D721Med (cell line): ENCODE data around the gene SRPK3.

Experiments
- DNase-seq: peaks from one replicate; pipeline ENCODE4 v3.0.0; 2011; ENCODE audit warnings: low spot score; ENCODE audit not compliant: insufficient read length
- FAIRE-seq: peaks from 2 replicates; lab custom pipeline; 2011; peaks lifted over from hg19 to GRCh38; lab: Jason Lieb, UNC
- CTCF ChIP-seq: IDR thresholded peaks from 2 replicates; pipeline ENCODE4 v1.5.1; 2012; ENCODE audit warnings: mild to moderate bottlenecking, control low read depth; ENCODE audit not compliant: insufficient read depth; ENCODE audit errors: missing control alignments

The SRPK3 gene

GRCh38 chrX:153765138-153766079, 15.4 kb upstream of the SRPK3 start:
- no peak for TF ChIP-seq CTCF
- FAIRE-seq (no peak), DNase-seq (no peak)

- FAIRE-seq, result no peak
- no peak for DNase-seq
- TF ChIP-seq CTCF, result no peak
These were observed 14.6 kb upstream of the SRPK3 start for GRCh38 chrX:153766098-153766817.

- FAIRE-seq (no peak), DNase-seq (no peak)
- no peak for TF ChIP-seq CTCF
These were observed 13.8 kb upstream of the SRPK3 start for GRCh38 chrX:153766871-153767673.

GRCh38 chrX:153767674-153768055, 13.2 kb upstream of the SRPK3 start:
- TF ChIP-seq CTCF, result no peak
- DNase-seq, result no peak
- no peak for FAIRE-seq

DNA sequence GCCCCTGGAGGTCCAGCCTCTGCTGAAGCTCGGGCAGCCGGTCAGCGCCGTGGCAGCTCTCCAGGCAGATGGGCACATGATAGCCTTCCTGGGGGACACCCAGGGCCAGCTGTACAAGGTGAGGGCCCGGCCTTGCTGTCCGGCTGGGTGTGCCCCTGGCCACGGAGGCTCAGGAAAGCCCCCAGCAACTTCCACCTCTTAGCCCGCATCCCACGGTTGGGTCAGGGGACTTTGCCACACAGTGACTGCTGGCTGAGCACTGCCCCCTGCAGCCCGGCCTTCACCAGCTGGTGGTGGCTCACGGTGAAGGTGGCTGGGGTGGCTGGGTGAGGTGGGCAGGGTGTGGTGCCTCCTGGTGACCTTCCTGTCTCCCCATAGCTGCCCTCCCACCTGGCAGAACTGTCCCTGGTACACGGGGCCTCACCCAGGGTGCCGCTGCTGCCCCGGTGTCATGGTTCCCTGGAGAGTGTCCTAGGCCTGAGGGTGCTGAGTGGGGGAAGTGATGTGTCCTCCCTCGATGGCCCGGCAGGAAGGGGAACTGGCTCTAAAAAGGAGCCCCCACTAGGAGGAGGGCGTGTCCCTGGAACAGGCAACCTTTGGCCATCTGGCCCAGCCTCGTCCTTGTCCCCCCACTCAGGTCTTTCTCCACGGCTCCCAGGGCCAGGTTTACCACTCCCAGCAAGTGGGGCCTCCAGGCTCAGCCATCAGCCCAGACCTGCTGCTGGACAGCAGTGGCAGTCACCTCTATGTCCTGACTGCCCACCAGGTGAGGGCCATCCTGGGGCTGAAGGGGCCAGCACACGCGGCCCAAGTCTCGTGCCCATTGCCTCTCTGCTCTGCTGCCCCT, 12.3 kb upstream of the SRPK3 start:
- FAIRE-seq (no peak), DNase-seq (no peak)
- no peak for TF ChIP-seq CTCF

GRCh38 chrX:153769158-153769864, 11.5 kb upstream of the SRPK3 start:
- no peak for DNase-seq
- FAIRE-seq, result no peak
- no peak for TF ChIP-seq CTCF
